HG03045 (cell line): ENCODE measurements around the gene THSD7B.

Source experiments
- ATAC-seq: cut with Tn5 transposase; IDR thresholded peaks from one replicate; pipeline ENCODE4 v1.9.1; 2021; ENCODE audit warnings: mild to moderate bottlenecking, moderate library complexity; ENCODE audit not compliant: unreplicated experiment

THSD7B gene

GRCh38 chr2:136809998-136810397 is 44.7 kb downstream of the THSD7B start:
- ATAC-seq, result no peak

GRCh38 chr2:136818839-136819238 is 53.5 kb downstream of the THSD7B start:
- ATAC-seq, result no peak

GRCh38 chr2:136823291-136823690 is 57.9 kb downstream of the THSD7B start:
- no peak for ATAC-seq

GRCh38 chr2:136828162-136828561 is 62.8 kb downstream of the THSD7B start:
- no peak for ATAC-seq

GRCh38 chr2:136828774-136829173 is 63.4 kb downstream of the THSD7B start:
- ATAC-seq, result no peak

GRCh38 chr2:136844546-136844945 is 79.2 kb downstream of the THSD7B start:
- no peak for ATAC-seq

GRCh38 chr2:136858656-136859055 is 93.3 kb downstream of the THSD7B start:
- ATAC-seq, result no peak

GRCh38 chr2:136860443-136860958 is 95.2 kb downstream of the THSD7B start:
- ATAC-seq, result no peak

GRCh38 chr2:136863468-136863867 is 98.1 kb downstream of the THSD7B start:
- ATAC-seq, result no peak

GRCh38 chr2:136863874-136864273 is 98.5 kb downstream of the THSD7B start:
- ATAC-seq, result no peak

- no peak for ATAC-seq
These were observed 106.1 kb downstream of the THSD7B start for GRCh38 chr2:136871424-136871823.

GRCh38 chr2:136874258-136874657 is 108.9 kb downstream of the THSD7B start:
- no peak for ATAC-seq

- no peak for ATAC-seq
These were observed 125.8 kb downstream of the THSD7B start for GRCh38 chr2:136891100-136891499.

- ATAC-seq, result no peak
These were observed 128.8 kb downstream of the THSD7B start for GRCh38 chr2:136894007-136894634.

- ATAC-seq, result no peak
These were observed 136.4 kb downstream of the THSD7B start for GRCh38 chr2:136901732-136902131.

- no peak for ATAC-seq
These were observed 140.4 kb downstream of the THSD7B start for GRCh38 chr2:136905779-136906178.

- no peak for ATAC-seq
These were observed 144.4 kb downstream of the THSD7B start for GRCh38 chr2:136909777-136910176.

GRCh38 chr2:136916131-136916530 is 150.8 kb downstream of the THSD7B start:
- ATAC-seq, result no peak

GRCh38 chr2:136917411-136917881 is 152.1 kb downstream of the THSD7B start:
- ATAC-seq, result no peak

- ATAC-seq, result no peak
These were observed 154.3 kb downstream of the THSD7B start for GRCh38 chr2:136919682-136920081.

GRCh38 chr2:136920652-136921333 is 155.4 kb downstream of the THSD7B start:
- no peak for ATAC-seq

GRCh38 chr2:136927156-136927555 is 161.8 kb downstream of the THSD7B start:
- no peak for ATAC-seq
